GM19324 (cell line): ENCODE results near the gene ICE2.

Source experiments
- ATAC-seq: cut with Tn5 transposase; IDR thresholded peaks from one replicate; pipeline ENCODE4 v1.9.1; 2021; ENCODE audit warnings: mild to moderate bottlenecking, moderate library complexity; ENCODE audit not compliant: unreplicated experiment, low FRiP score

The ICE2 gene

DNA sequence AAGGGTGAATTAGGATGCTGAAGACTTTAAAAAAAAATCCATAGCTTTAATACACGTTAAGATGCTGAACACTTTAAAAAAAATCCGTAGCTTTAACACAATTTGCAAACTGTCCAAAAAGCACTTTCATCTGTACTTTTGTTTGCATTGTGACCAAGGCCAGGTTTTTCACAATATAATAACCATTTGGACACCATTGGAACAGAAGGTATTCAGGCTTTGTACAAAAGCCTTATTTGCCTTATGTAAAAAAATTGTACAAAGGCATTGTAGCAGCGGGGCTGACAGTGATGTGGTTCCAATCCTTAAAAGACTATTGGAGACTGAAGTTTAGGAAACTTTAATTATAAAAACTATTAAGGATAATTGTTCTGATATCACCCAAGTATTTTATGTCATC lies 15.2 kb upstream of the ICE2 start:
- no peak for ATAC-seq

DNA sequence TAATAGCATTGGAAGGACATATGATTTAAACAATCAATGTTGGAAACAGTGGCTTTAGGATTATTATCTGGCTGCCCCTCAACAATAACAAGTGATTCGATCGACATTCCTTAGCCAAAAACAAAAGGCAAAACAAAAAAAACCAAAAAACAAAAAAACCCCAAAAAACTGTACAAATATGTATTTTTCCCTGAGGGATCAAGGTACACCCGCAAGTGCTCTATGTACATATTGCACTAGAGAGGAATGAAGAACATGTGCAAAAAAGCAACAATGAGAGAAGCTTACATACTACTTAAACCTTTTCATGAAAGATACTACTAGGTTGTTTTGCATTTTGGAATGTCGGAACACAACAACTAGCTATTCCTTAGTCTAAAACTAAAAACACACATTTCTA lies 14.2 kb upstream of the ICE2 start:
- ATAC-seq: no peak

DNA sequence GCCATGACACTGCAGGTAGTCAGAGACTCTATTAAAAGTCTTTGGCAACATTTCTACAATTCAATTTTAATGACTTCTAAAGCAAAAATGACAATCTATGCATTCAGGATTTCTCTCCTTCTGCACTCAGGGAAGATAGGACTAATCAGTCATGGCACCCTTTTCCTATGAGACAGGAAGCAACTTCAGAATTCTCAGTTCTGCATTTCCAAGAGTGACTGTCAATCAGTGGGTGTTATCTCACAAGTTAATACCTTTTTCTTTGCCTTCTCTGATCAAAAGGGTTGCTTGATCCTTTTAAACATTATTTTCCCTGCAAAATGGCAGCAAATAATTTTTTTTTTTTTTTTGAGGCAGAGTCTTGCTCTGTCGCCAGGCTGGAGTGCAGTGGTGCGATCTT lies 7.8 kb upstream of the ICE2 start:
- ATAC-seq: no peak

DNA sequence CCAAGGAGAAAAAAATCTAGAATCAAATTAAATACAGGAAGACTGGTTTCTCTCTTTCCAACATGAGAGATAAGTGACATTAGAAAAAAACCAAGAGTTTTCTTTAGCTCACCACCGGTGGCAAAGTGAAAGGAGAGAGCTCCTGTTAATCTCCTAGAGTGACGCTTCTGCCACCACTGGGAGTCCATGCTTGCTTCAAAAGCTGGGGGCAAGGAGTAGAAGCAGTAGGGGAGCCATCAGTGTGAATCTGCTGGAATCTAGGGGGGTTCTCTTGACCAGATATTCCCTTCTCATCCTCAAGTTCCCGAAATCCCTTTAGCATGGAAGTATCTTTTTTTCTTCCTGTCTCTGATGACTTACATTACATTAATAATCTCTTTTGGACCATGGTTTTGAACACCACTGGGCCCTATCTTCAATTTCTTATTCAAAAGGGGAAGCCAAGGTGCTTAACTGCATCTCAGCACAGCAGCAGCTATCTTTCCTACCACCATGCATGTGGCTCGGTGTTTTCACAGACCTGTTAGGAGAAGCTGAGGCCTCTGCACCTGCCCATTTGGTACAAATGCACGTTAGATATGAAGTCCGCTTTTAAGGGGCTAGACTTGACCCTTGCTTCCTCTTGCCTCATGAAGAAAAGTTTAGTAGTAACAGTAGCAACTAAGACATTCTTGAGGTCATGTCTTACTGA lies 6.6 kb upstream of the ICE2 start:
- ATAC-seq: no peak

DNA sequence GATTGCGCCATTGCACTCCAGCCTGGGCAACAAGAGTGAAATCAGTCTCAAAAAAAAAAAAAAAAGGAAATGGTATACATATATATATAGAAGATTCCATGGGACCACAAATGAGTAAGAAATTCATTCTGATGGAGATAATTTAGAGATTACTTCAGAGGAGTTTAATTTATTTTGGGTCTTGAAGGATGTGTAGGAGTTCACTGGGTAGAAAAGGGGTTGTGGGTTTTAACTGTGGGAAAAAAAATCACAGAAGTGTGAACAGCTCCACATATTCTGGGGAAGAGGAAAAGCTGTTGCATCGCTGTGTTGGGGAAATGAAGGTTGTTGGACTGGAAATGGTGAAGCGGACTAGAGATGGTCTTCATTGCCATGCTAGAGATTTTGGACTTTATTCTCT lies 4.1 kb upstream of the ICE2 start:
- ATAC-seq: no peak

DNA sequence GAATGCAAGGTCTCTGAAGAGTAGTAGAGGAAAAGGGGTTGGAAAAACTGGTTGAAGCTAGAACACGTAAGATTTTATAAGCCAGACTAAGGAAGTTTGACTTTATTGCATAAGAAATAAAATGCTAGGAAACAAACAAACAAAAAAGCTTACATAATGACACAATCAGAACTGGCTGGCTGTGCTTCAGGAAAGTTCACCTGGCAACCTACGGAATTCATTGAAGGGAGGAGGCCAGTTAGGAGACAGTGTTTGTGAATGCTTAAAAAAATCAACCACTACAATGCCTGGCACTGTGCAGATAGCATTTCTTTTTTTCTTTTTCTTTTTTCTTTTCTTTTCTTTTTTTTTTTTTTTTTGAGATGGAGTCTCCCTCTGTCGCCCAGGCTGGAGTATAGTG lies 1.9 kb upstream of the ICE2 start:
- no peak for ATAC-seq

DNA sequence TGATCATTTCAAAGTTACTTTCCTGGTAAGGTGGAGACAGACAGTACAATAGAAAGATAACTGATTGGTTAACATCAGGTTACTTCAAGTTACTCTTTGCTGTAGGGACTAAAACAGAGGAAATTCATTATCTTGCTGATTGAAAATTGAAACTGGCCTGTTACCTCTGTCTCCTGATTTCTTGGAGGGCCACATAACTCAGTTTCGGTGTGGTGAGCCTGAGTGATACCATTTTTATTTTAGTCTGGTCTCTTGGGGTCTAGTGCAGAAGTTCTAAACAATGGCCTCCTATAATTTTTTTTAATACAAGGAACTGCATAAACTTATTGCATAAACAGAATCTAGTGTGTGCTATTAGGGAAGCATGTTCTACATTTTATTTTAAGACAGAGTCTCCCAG lies 1.2 kb upstream of the ICE2 start:
- ATAC-seq: no peak

DNA sequence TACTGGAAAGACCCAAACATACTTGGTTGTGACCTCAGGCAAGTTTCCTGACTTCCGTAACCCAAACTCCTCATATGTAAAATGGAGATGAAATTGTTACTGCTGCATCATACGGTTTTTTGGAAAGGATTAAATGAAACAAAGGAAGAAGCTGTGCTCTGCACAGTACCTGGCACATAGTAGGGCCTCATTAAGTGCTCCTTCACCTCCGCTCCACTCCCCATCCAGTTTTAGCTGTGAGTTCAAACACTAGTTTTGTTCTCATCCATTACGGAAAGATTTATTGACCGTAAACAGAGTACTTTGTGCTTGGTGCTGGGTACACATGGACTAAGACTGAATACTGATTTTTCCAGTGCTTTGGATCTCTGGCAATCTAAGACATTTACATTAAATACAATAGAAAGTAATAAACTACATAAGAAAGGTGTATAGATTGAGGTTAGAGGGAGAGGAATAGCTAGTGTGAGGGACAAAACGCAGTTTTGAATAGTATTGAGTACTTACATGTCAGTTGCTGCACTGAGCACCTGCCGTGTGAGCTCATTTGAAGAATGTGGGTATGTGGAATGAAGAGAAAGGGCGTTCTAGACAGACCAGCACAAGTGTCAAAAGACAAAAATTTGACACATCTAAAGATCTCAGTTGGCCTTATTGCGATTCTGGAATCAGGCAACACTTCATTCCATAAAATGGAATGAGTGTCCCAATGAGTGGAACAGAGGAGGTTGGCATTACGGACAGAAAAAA lies 594 bp upstream of the ICE2 start:
- no peak for ATAC-seq

DNA sequence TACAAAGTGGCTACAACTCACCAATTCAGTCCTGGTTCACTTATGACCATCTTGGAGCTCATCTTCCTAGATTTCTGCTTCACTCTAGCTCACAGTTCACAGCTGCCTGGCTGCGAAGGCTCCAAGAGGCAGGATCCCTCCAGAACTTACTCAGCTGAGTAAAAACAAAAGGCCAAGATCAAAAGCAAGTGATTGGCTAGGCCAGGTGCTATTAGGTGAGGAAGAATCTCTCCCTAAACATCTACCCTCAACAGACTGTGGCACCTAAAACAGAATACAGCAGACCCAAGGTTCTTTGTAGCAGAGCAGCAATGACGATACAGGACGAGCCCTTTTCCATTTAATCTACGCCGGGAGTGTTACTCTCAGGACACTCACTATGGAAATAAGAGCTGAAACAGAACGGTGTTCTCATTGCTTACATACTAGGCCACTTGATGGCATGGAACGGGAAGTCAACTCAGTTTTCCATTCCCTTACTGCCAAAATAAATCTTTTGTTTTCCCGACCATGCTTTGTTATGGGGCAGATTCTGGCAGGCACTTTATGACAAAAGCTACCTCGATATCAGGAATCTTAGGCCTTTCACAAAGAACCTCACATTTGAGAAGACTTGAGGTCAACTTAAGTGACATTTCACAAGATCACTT lies 901 bp downstream of the ICE2 start:
- no peak for ATAC-seq

DNA sequence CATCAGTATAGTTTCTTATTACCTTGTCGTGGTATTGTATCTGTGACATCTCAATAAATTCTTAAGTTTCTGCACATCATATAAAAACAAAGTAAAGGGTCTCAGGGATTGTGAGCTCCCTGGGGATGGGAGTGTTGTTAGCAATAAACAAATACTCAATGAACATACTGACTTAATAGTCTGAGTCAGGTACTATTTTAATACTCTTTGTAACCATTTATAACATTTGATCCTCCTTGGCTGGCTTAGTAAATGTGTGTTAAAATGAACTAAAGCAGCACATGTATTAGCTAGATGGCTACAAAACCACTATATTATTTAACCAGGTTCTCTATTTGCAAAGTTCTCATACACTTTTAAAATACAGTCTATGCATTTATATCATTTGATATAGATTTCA lies 1.8 kb downstream of the ICE2 start:
- no peak for ATAC-seq

DNA sequence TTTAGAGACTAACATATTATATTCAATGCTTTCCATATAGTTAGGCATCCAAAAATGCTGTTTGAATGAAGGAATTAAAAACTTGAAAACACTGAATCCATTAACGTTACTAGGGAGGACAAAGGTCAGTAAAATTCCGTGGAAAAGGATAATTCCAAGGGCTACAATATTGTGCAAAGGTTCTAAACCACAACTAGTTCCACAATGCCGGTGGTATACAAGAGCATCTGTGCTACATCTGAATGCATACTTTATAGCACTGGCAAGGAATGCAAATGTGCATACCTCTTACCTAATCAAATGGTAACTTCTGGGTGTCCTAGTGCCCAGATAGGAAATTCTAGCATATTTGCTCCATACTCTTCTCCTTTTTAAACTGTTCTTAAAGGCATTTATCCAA lies 2.2 kb downstream of the ICE2 start:
- no peak for ATAC-seq

DNA sequence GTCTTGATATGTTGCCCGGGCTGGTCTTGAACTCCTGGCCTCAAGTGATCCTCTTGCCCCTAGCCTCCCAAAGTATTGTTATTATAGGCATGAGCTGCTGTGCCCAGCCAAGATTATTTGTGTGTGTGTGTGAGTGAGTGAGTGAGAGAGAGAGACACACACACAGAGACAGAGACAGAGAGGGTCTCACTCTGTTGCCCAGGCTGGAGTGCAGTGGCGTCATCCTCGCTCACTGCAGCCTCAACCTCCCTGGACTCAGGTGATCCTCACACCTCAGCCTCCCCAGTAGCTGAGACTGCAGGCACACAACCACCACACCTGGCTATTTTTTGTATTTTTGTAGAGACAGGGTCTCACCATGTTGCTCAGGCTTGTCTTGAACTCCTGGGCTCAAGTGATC lies 5.8 kb downstream of the ICE2 start:
- ATAC-seq: no peak

DNA sequence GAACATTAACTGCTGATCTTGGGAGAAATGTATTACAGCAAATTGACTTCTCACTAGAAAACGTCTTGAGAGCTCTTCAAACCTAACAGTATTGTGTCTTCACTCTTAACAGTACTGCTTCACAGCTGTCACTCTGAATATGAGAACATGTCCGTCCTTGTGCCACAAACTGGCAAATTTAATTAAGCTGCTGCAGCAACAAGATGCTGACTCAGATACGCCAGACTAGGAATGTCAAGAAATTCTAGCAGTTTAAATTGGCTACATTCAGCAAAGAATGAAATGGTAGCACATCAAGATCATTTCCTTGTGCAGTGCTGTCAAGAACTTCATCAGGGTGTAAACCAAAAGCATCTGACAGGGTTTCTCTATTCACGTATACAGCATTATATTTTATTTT lies 7.6 kb downstream of the ICE2 start:
- no peak for ATAC-seq

DNA sequence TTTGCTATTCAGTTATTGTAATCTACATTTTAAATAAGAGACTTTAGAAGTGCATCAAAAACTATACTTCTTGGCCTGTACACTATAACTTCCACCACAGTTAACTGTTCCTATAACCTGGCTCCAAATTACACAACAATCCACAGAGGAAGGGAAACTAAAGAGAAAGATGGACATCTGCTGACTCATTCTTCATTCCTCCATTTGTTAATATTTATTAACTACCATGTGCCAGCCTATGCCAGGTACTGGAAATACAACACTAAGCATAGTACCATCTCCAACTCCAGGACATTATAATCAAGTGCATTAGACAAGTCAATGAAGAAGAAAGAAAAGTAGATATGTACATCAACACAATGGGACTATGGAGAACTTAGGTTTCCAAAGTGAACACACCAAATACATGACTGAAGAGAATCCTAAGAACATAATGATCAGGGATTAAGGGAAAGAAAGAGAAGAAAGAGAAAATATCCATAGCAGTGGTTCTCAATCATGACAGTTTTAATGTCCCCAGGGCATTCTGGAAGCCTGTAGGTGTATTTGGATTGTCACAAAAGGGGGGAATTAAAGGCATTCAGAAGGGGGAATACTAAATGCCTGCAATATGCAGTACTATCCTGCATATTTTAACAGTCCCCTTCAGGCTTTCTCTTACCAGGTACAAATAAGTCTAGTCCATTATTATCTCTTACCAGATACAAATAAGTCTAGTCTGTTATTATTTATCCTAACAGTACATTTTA lies 8.9 kb downstream of the ICE2 start:
- no peak for ATAC-seq

DNA sequence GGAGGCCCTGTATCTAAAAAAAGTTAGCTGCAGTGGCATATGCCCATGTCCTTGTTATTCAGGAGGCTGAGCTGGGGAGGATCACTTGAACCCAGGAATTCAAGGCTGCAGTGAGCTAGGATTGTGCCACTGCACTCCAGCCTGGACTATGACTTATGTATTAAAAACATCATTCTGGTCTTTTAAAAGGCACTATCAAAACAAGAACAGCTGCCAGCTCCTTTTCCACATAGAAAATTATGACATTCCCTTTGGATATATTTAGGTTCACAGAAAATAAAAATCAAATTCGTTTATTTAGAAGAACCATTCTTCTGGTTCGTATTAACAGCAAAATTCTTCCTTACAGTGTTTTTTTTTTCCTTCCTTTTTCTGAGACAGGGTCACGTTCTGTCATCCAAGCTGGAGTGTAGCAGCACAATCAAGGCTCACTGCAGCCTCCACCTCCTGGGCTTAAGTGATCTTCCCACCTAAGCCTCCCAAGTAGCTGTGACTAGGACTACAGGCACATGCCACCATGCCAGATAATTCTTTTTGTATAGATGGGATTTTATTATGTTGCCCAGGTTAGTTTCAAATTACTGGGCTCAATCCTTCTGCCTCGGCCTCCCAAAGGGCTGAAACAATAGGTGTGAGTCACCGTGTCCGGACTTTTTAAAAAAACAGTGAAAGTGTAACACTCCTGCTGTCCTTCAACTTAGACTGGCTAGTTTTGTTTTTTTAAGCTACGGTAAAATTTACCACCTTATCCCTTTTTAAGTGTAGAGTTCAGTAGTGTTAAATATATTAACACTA lies 13.9 kb downstream of the ICE2 start:
- ATAC-seq: no peak

DNA sequence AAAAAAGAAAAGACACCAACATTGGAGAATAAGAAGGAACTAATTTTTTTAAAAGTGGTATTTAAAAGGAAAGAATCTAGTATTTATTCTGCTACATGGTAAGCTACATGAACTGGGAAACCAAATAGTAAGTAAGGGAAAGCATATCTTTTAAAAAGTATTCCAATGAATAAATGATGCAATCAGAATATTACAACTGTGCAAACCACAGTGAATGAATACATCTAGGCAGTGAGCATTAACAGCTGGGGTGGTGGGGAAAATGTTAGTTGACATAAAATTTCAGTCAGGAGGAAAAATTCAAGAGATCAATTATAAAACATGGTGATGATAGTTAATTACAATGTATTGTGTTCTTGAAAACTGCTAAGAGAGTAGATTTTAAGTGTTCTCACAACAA lies 16.9 kb downstream of the ICE2 start:
- ATAC-seq: no peak

DNA sequence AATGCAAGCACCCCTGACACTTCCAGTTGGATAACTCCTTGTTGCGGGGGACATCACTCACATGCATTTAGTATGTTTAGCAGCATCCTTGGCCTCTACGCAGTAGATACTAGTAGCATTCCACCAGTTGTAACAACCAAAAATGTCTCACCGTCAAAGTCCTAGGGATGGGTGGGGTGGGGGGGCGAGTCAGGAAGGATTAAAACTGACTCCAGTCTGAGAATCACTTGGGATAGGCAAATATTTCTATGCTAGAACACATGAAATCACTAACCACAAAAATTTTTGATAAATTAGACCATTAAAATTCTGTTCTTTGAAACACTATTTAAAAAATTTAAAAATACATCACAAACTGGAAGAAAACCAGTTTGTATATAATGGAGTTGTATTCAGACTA lies 18.0 kb downstream of the ICE2 start:
- no peak for ATAC-seq

DNA sequence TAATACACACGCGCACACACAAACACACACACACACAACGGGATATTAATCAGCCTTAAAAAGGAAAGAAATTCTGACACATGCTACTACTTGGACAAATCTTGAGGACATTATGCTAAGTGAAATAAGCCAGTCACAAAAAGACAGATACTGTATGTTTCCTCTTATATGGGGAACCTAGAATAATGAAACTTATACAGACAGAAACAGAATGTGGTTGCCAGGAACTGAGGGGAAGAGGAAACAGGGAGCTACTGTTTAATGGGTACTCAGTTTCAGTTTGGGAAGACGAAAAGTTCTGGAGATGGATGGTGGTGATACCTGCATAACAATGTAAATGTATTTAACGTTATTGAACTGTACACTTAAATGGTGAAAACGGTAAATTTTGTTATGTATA lies 20.2 kb downstream of the ICE2 start:
- no peak for ATAC-seq

DNA sequence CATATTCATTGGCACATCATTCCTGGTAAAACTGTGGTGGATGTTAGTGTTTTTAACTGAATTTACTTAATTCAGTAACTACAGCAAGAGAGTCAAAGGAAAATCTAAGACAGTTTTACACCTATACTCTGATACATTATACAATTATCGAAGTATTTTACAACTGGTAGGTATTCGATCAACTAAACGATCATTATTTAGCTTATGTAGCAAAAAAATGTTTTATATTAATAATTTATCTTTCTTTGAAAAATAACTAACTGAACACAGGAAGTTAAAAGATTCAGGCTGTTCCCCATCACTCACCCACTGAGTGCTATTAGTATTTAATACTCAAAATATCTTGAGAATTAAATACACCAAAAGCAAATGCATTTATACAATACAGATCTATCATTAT lies 21.0 kb downstream of the ICE2 start:
- no peak for ATAC-seq

DNA sequence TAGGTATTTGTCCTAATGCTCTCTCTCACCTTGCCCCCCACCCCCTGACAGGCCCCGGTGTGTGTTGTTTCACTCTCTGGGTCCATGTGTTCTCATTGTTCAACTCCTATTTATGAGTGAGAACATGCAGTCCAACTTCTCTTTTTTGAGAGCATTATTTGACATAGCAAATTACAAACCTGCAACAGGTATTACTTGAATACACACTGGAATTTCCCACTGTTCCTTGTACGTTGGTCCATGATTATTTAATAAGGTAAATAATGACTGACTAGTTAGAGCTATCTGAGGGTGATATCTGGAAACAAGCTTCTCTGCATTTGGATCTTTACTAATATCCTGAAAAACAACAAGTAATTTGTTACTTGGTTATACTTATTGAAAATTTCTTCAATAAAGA lies 24.1 kb downstream of the ICE2 start:
- no peak for ATAC-seq
